Activated naive CD8-positive, alpha-beta T cell treated with anti-CD3 and anti-CD28 coated beads, Interleukin-2, amount 50 U/mL, for 24 hours (primary cell): Measurements from ENCODE around the gene TMEM59.
"Not testable (repeated sequence)": the region's sequence is repeated elsewhere in the genome, so short reads cannot be mapped to it uniquely, and the experiment has no call there.

ENCODE experiments used
- ATAC-seq: fragments of 150-1000 bp; cut with Tn5 transposase; one replicate; pipeline ENCODE4 v1.10.0; 2021
- DNase-seq: peaks from one replicate; pipeline ENCODE4 v3.0.0; 2021
- H3K27ac Mint-ChIP-seq: one replicate; pipeline ENCODE4 v1.8.0; 2021; ENCODE audit warnings: mild to moderate bottlenecking, mixed read lengths
- H3K27me3 Mint-ChIP-seq: one replicate; pipeline ENCODE4 v1.8.0; 2021; ENCODE audit warnings: mixed read lengths
- H3K36me3 Mint-ChIP-seq: one replicate; pipeline ENCODE4 v1.8.0; 2021; ENCODE audit warnings: low read depth, mixed read lengths
- H3K4me1 Mint-ChIP-seq: one replicate; pipeline ENCODE4 v1.8.0; 2021; ENCODE audit warnings: mixed read lengths
- H3K4me3 Mint-ChIP-seq: one replicate; pipeline ENCODE4 v1.8.0; 2021; ENCODE audit warnings: mild to moderate bottlenecking, moderate library complexity, mixed read lengths
- H3K9me3 Mint-ChIP-seq: one replicate; pipeline ENCODE4 v1.8.0; 2021; ENCODE audit warnings: mixed read lengths

The TMEM59 gene

DNA sequence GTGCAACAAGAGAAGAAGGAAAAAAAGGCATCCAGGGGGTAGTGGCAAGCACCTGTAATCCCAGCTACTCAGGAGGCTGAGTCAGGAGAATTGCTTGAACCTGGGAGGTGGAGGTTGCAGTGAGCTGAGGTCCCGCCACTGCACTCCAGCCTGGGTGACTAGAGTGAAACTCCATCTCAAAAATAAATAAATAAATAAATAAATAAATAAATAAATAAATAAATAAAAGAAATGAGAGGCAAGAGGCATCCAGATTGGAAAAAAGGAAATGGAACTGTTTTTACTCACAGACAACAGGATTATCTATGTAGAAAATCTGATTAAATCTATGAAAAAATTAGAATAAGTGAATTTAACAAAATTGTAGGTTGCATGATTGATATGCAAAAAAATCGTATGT, 58.5 kb downstream of the TMEM59 start:
- not testable (repeated sequence) for H3K4me3 Mint-ChIP-seq, ATAC-seq, H3K27ac Mint-ChIP-seq, H3K27me3 Mint-ChIP-seq, H3K4me1 Mint-ChIP-seq, H3K9me3 Mint-ChIP-seq, DNase-seq, H3K36me3 Mint-ChIP-seq

DNA sequence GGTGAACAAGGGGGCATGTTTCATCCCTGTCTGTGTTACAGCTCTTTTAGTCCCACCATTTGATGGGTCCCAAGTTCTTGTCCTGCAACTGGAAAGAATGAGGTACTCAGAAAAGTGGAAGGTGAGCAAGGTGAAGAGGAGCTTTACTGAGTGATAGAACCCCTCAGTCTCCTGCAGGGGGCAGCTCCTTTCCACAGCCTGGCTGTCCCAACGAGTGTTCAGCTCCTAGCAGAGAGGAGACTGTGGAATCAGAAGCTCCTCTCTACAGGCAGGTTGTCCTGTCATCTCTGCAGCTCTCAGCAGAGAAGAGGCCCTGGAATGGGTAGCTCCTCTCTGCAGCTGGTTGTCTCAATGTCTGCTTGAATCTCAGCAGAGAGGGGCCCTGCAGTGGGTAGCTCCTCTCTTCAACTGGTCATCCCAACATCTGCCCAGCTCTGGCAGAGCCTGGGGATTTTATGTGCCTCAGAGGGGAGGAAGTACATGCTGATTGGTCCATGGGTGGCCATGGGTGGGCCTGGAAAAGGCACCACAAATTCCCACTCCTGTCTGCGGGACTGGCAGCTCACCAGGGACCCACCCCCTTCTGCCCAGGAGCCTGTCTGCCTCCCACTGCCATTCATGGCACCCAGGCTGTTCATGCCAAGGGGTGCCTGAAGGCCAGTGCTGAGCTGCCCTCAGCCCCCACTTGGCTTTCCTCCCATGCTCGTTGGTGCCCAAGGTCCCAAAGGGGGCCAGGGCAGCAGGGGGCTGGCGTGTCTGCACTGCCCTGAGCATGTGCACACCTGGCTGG, 60.7 kb downstream of the TMEM59 start:
- Mint-ChIP-seq H3K27me3 (no peaks in the 10 kb centered on the region), H3K4me1 (peaks cover 5% of the 10 kb centered on the region), H3K27ac (no peak overlapping the region), H3K9me3 (no peaks in the 10 kb centered on the region), H3K4me3 (no peak overlapping the region), H3K36me3 (no peaks in the 10 kb centered on the region)
- no peak for DNase-seq
- ATAC-seq: no peak

GRCh38 chr1:53987880-53988279, 65.1 kb downstream of the TMEM59 start:
- no peak for DNase-seq
- ATAC-seq: peak; percentile 65
- Mint-ChIP-seq H3K36me3 (no peaks in the 10 kb centered on the region), H3K27me3 (no peaks in the 10 kb centered on the region), H3K4me1 (peaks cover 15% of the 10 kb centered on the region), H3K4me3 (no peak overlapping the region), H3K9me3 (no peaks in the 10 kb centered on the region), H3K27ac (no peak overlapping the region)

DNA sequence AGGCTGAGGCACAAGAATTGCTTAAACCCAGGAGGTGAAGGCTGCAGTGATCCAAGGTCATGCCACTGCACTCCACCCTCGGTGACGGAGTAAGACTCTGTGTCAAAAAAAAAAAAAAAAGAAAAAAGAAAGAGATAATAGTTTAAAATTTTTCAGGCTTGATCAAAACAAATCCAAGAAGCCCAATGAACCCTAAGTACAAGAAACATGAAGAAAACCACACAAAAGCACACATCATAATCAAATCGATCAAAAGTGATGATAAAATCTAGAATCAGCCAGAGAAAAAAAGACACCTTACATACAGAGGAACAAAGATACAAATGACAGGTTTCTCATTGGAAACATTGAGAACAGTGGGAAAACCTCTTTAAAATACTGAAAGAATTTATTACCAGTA, 66.5 kb downstream of the TMEM59 start:
- Mint-ChIP-seq H3K27me3 (peaks cover 5% of the 10 kb centered on the region), H3K9me3 (no peaks in the 10 kb centered on the region), H3K36me3 (no peaks in the 10 kb centered on the region), H3K4me1 (peaks cover 15% of the 10 kb centered on the region), H3K4me3 (no peak overlapping the region), H3K27ac (peak overlapping the region; percentile 57)
- DNase-seq: no peak
- no peak for ATAC-seq

DNA sequence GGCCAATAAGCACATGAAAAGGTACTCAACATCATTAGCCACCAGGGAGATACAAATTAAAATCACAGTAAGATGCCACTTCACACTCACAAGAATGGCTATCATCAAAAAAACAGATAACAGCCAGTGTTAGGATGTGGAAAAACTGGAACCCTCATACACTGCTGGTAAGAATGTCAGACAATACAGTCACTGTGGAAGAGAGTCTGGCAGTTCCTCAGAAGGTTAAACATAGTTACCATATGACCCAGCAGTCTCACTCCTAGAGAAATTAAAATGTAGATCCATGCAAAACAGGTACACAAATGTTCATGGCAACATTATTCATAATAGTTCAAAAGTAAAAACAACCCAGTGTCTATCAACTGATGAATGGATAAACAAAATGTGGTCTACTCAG, 68.3 kb downstream of the TMEM59 start:
- ATAC-seq: no peak
- Mint-ChIP-seq H3K4me3 (no peak overlapping the region), H3K36me3 (no peaks in the 10 kb centered on the region)

DNA sequence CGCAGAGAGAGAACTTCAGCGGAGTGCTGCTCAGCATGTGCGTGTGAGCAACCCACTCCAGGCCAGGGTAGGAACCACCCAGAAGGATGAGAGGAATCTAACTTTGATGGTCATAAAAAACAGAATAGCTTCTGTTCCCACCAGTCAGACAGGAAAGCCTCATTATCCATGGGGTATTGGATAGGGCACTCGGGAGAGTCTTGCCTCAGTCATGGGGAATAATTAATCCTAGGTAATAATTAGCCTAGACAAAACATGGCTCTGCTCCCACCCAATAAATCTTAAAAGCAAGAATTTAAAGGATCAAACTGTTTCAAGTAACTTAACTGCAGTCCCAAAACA, 70.3 kb downstream of the TMEM59 start:
- H3K27me3 Mint-ChIP-seq: peaks cover 7% of the 10 kb centered on the region

More for the DNA sequence above, 68.3 kb downstream of the TMEM59 start:
- peaks cover 6% of the 10 kb centered on the region for H3K27me3 Mint-ChIP-seq
- no peak for DNase-seq
- H3K9me3 Mint-ChIP-seq: no peaks in the 10 kb centered on the region
- no peak overlapping the region for H3K27ac Mint-ChIP-seq
- peaks cover 15% of the 10 kb centered on the region for H3K4me1 Mint-ChIP-seq

GRCh38 chr1:53982034-53982762, 70.8 kb downstream of the TMEM59 start:
- ATAC-seq (no peak), DNase-seq (no peak)
- H3K27me3 Mint-ChIP-seq: peaks cover 7% of the 10 kb centered on the region
- H3K27ac Mint-ChIP-seq: no peak overlapping the region
- H3K4me1 Mint-ChIP-seq: peaks cover 10% of the 10 kb centered on the region
- H3K9me3 Mint-ChIP-seq: no peaks in the 10 kb centered on the region
- no peaks in the 10 kb centered on the region for H3K36me3 Mint-ChIP-seq
- no peak overlapping the region for H3K4me3 Mint-ChIP-seq

More for the DNA sequence above, 70.3 kb downstream of the TMEM59 start:
- H3K36me3 Mint-ChIP-seq: no peaks in the 10 kb centered on the region
- no peak for DNase-seq
- ATAC-seq: no peak
- H3K4me1 Mint-ChIP-seq: peaks cover 11% of the 10 kb centered on the region
- H3K4me3 Mint-ChIP-seq: no peak overlapping the region
- no peak overlapping the region for H3K27ac Mint-ChIP-seq
- no peaks in the 10 kb centered on the region for H3K9me3 Mint-ChIP-seq

DNA sequence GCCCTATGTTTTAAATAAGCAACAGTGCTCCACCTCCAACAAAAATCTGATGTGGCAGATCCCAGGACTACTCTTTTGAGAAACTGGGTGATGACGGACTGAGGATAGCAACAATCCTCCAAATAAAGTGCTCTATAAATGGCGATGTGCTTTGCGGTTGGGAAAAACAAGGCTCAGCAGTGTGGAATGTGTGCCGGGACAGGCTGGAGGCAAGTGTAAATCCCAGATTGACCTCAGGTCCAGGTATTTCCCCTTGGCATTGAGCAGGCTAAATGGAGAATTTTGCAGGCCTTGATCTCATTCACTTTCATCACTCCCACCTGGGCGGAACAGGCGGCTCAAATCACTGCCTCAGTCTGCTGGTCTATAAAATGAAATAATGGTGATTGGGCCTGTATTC, 71.8 kb downstream of the TMEM59 start:
- no peak overlapping the region for H3K4me3 Mint-ChIP-seq
- DNase-seq (no peak), ATAC-seq (no peak)
- H3K9me3 Mint-ChIP-seq: no peaks in the 10 kb centered on the region
- peaks cover 2% of the 10 kb centered on the region for H3K4me1 Mint-ChIP-seq
- H3K36me3 Mint-ChIP-seq: no peaks in the 10 kb centered on the region
- peaks cover 7% of the 10 kb centered on the region for H3K27me3 Mint-ChIP-seq
- no peak overlapping the region for H3K27ac Mint-ChIP-seq

GRCh38 chr1:53979712-53980450, 73.1 kb downstream of the TMEM59 start:
- Mint-ChIP-seq H3K36me3 (peaks cover 1% of the 10 kb centered on the region), H3K4me1 (no peaks in the 10 kb centered on the region), H3K27ac (no peak overlapping the region), H3K27me3 (peaks cover 7% of the 10 kb centered on the region), H3K9me3 (no peaks in the 10 kb centered on the region), H3K4me3 (no peak overlapping the region)
- ATAC-seq (no peak), DNase-seq (no peak)
